SU-DHL-6 (cell line): ENCODE measurements around the gene CPLANE2.

ENCODE experiments used
- H2AFZ ChIP-seq: fragments of 200-600 bp; sonication (generic); 2 replicates; pipeline ENCODE4 v1.6.1; 2014; ENCODE audit warnings: low read depth, mild to moderate bottlenecking, moderate library complexity, mixed read lengths, antibody characterized with exemption, low read length; ENCODE audit not compliant: severe bottlenecking
- H3F3A ChIP-seq: fragments of 200-600 bp; shearing (Covaris generic); 2 replicates; pipeline ENCODE4 v1.6.0; 2016; ENCODE audit warnings: antibody characterized with exemption, mild to moderate bottlenecking; ENCODE audit not compliant: insufficient read depth
- H3K27ac ChIP-seq: fragments of 200-600 bp; sonication (generic); 2 replicates; pipeline ENCODE4 v1.5.1; 2016; ENCODE audit warnings: low read depth, mild to moderate bottlenecking, low read length, moderate library complexity, mixed read lengths
- H3K27me3 ChIP-seq: fragments of 200-600 bp; sonication (generic), shearing (Covaris generic); 2 replicates; pipeline ENCODE4 v1.6.0; 2014; ENCODE audit warnings: mild to moderate bottlenecking, low read length
- H3K36me3 ChIP-seq: fragments of 200-600 bp; sonication (generic); 2 replicates; pipeline ENCODE4 v1.6.1; 2014; ENCODE audit warnings: mild to moderate bottlenecking, low read length, mixed read lengths
- H3K4me2 ChIP-seq: fragments of 300-600, 200-600 bp; shearing (Covaris generic), sonication (generic); 2 replicates; pipeline ENCODE4 v1.6.0; 2014; ENCODE audit warnings: low read length, low read depth, mild to moderate bottlenecking; ENCODE audit not compliant: poor library complexity, severe bottlenecking
- H3K4me3 ChIP-seq: fragments of 200-600 bp; sonication (generic); 2 replicates; pipeline ENCODE4 v1.5.1; 2014; ENCODE audit warnings: antibody characterized with exemption, low read length, mild to moderate bottlenecking, mixed read lengths; ENCODE audit not compliant: insufficient read depth, poor library complexity, severe bottlenecking
- H3K79me2 ChIP-seq: fragments of 200-600 bp; sonication (generic); 2 replicates; pipeline ENCODE4 v1.6.1; 2014; ENCODE audit warnings: mild to moderate bottlenecking, low read length, moderate library complexity; ENCODE audit not compliant: insufficient read depth
- H3K9ac ChIP-seq: fragments of 200-600 bp; sonication (generic); 2 replicates; pipeline ENCODE4 v1.7.0; 2014; ENCODE audit warnings: mild to moderate bottlenecking, low read length
- H3K9me2 ChIP-seq: fragments of 200-600 bp; sonication (generic); replicated peaks from 2 replicates; pipeline ENCODE4 v1.6.1; 2014; ENCODE audit warnings: low read length; ENCODE audit not compliant: insufficient read depth
- H3K9me3 ChIP-seq: fragments of 200-600 bp; sonication (generic); 2 replicates; pipeline ENCODE4 v1.6.1; 2014; ENCODE audit warnings: low read length, mixed read lengths; ENCODE audit not compliant: insufficient read depth
- H4K20me1 ChIP-seq: fragments of 200-600 bp; sonication (generic); 2 replicates; pipeline ENCODE4 v1.6.1; 2014; ENCODE audit warnings: low read depth, mild to moderate bottlenecking, antibody characterized with exemption, low read length, moderate library complexity, mixed read lengths
- EZH2phosphoT487 ChIP-seq: fragments of 200-600 bp; sonication (generic), shearing (Covaris generic); conservative IDR thresholded peaks from 2 replicates; pipeline ENCODE4 v1.6.1; 2018; ENCODE audit warnings: mild to moderate bottlenecking, antibody characterized with exemption, low read length, moderate library complexity, mixed read lengths
- TF ChIP-seq, protein P1 (sequence below): fragments of 200-600 bp; sonication (generic); IDR thresholded peaks from one replicate; pipeline ENCODE4 v1.5.1; 2017; ENCODE audit warnings: antibody characterized with exemption, mild to moderate bottlenecking, low read length, moderate library complexity; ENCODE audit not compliant: insufficient read depth, poor library complexity, severe bottlenecking

CPLANE2 gene

GRCh38 chr1:16219968-16220500 is 16.9 kb downstream of the CPLANE2 start:
- Histone ChIP-seq H3F3A (no peaks in the 10 kb centered on the region), H3K9me2 (no peaks in the 10 kb centered on the region), H3K4me3 (no peak overlapping the region), H4K20me1 (no peaks in the 10 kb centered on the region), H3K4me2 (no peak overlapping the region), H3K79me2 (no peaks in the 10 kb centered on the region), H3K9me3 (no peaks in the 10 kb centered on the region), H2AFZ (no peak overlapping the region), H3K27ac (no peak overlapping the region), H3K27me3 (no peaks in the 10 kb centered on the region), H3K36me3 (no peaks in the 10 kb centered on the region), H3K9ac (no peak overlapping the region)
- no peak for TF ChIP-seq EZH2phosphoT487
- TF ChIP-seq, protein P1, sequence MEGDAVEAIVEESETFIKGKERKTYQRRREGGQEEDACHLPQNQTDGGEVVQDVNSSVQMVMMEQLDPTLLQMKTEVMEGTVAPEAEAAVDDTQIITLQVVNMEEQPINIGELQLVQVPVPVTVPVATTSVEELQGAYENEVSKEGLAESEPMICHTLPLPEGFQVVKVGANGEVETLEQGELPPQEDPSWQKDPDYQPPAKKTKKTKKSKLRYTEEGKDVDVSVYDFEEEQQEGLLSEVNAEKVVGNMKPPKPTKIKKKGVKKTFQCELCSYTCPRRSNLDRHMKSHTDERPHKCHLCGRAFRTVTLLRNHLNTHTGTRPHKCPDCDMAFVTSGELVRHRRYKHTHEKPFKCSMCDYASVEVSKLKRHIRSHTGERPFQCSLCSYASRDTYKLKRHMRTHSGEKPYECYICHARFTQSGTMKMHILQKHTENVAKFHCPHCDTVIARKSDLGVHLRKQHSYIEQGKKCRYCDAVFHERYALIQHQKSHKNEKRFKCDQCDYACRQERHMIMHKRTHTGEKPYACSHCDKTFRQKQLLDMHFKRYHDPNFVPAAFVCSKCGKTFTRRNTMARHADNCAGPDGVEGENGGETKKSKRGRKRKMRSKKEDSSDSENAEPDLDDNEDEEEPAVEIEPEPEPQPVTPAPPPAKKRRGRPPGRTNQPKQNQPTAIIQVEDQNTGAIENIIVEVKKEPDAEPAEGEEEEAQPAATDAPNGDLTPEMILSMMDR = no peak

DNA sequence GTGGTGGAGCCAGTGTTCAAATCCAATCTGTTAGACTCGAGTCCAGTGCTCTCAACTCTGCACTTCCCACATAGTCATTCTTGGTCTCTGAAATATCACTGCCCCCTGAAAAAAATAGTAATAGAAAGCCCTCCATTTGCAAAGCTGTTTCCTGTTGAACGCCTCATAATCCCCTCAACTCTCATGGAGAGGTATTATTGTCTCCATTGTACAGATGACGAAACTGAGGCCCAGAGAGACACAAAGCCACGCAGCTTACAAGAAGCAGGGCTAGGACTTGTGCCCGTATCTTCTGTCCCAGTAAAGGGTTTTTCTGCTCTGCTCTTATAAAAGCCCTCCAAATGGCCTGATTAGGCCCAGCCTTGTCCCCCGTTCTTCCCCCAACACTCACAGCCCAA is 18.3 kb downstream of the CPLANE2 start:
- TF ChIP-seq EZH2phosphoT487 = no peak
- TF ChIP-seq, protein P1 = no peak
- Histone ChIP-seq H3K27ac (no peak overlapping the region), H3K9me3 (no peaks in the 10 kb centered on the region), H4K20me1 (no peaks in the 10 kb centered on the region), H3K9ac (no peak overlapping the region), H3F3A (no peaks in the 10 kb centered on the region), H2AFZ (no peak overlapping the region), H3K36me3 (no peaks in the 10 kb centered on the region), H3K4me2 (no peak overlapping the region), H3K9me2 (no peaks in the 10 kb centered on the region), H3K79me2 (no peaks in the 10 kb centered on the region), H3K27me3 (no peaks in the 10 kb centered on the region), H3K4me3 (no peak overlapping the region)

DNA sequence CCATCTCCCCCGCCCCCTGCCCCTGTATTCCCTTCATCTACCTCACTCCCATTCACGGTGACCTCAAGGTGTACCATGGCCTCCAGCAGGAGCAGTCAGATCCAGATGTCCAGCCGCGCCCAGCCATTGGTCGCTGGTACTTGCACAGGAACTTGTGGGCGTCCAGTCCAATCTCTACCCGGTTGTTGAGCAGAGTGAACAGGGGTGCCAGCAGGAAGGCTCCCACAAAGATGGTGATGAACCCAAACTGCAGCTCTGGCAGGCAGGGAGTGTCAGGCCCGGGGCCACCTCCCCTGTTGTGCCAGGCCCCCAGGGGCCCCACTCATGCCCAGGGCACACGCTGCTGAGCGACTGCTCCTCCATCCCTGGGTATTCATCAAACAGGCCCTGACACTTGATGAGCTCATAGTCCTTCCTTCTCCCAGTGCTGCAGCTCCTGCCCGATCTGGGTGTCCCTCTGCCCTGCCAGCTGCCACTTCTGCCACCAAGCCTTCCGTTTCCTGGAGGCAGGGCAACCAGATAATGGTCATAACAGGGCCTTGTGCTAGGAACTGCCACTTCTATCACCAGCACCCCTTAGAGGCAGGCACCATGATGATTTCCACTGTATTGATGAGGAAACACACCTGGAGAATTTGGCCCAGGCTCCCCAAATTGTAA is 18.8 kb downstream of the CPLANE2 start:
- no peaks in the 10 kb centered on the region for H4K20me1 ChIP-seq
- H3K9ac ChIP-seq = no peak overlapping the region

More for the DNA sequence above, 18.8 kb downstream of the CPLANE2 start:
- no peak overlapping the region for H3K4me2 ChIP-seq
- no peaks in the 10 kb centered on the region for H3K9me2 ChIP-seq
- H3K9me3 ChIP-seq = no peaks in the 10 kb centered on the region
- no peaks in the 10 kb centered on the region for H3F3A ChIP-seq
- H2AFZ ChIP-seq = no peak overlapping the region
- H3K27ac ChIP-seq = no peak overlapping the region
- H3K27me3 ChIP-seq = no peaks in the 10 kb centered on the region
- H3K79me2 ChIP-seq = no peaks in the 10 kb centered on the region
- TF ChIP-seq EZH2phosphoT487 = no peak
- TF ChIP-seq, protein P1 = no peak
- H3K36me3 ChIP-seq = no peaks in the 10 kb centered on the region
- H3K4me3 ChIP-seq = no peak overlapping the region
